ENCODE measurements around the gene ELOB.

The ELOB gene

GRCh38 chr16:2762711-2763110 is 14.4 kb downstream of the ELOB start:
- no peak overlapping the region for H3K4me3 ChIP-seq (replicated peaks; ENCODE audit: low read depth, low read length)
- no peaks in the 10 kb centered on the region for H3K27me3 ChIP-seq (replicated peaks; ENCODE audit: control insufficient read depth, insufficient read depth, low read length)
- no peak for DNase-seq (ENCODE audit: extremely low read depth, insufficient read length)
- TF ChIP-seq CTCF (IDR thresholded peaks at IDR 0.05; ENCODE audit: insufficient read depth, low read length, poor library complexity, severe bottlenecking) = no peak
- H3K36me3 ChIP-seq (ENCODE audit: control insufficient read depth, insufficient read depth, low read length) = peaks cover 81% of the 10 kb centered on the region

GRCh38 chr16:2761886-2762583 is 15.0 kb downstream of the ELOB start:
- no peak for DNase-seq (ENCODE audit: extremely low read depth, insufficient read length)
- TF ChIP-seq CTCF (IDR thresholded peaks at IDR 0.05; ENCODE audit: insufficient read depth, low read length, poor library complexity, severe bottlenecking) = no peak
- Histone ChIP-seq H3K36me3 (ENCODE audit: control insufficient read depth, insufficient read depth, low read length) (peaks cover 80% of the 10 kb centered on the region), H3K27me3 (replicated peaks; ENCODE audit: control insufficient read depth, insufficient read depth, low read length) (no peaks in the 10 kb centered on the region), H3K4me3 (replicated peaks; ENCODE audit: low read depth, low read length) (no peak overlapping the region)

GRCh38 chr16:2761472-2761871 is 15.6 kb downstream of the ELOB start:
- H3K27me3 ChIP-seq (replicated peaks; ENCODE audit: control insufficient read depth, insufficient read depth, low read length) = no peaks in the 10 kb centered on the region
- DNase-seq (ENCODE audit: extremely low read depth, insufficient read length) = no peak
- H3K36me3 ChIP-seq (ENCODE audit: control insufficient read depth, insufficient read depth, low read length) = peaks cover 77% of the 10 kb centered on the region
- no peak for TF ChIP-seq CTCF (IDR thresholded peaks at IDR 0.05; ENCODE audit: insufficient read depth, low read length, poor library complexity, severe bottlenecking)
- H3K4me3 ChIP-seq (replicated peaks; ENCODE audit: low read depth, low read length) = no peak overlapping the region

- Histone ChIP-seq H3K4me3 (replicated peaks; ENCODE audit: low read depth, low read length) (no peak overlapping the region), H3K36me3 (ENCODE audit: control insufficient read depth, insufficient read depth, low read length) (peaks cover 43% of the 10 kb centered on the region), H3K27me3 (replicated peaks; ENCODE audit: control insufficient read depth, insufficient read depth, low read length) (no peaks in the 10 kb centered on the region)
- no peak for DNase-seq (ENCODE audit: extremely low read depth, insufficient read length)
- TF ChIP-seq CTCF (IDR thresholded peaks at IDR 0.05; ENCODE audit: insufficient read depth, low read length, poor library complexity, severe bottlenecking) = no peak
These were observed 19.7 kb downstream of the ELOB start for GRCh38 chr16:2757344-2757743.

GRCh38 chr16:2756288-2757015 is 20.6 kb downstream of the ELOB start:
- no peak for DNase-seq (ENCODE audit: extremely low read depth, insufficient read length)
- Histone ChIP-seq H3K4me3 (replicated peaks; ENCODE audit: low read depth, low read length) (no peak overlapping the region), H3K27me3 (replicated peaks; ENCODE audit: control insufficient read depth, insufficient read depth, low read length) (no peaks in the 10 kb centered on the region), H3K36me3 (ENCODE audit: control insufficient read depth, insufficient read depth, low read length) (peaks cover 34% of the 10 kb centered on the region)
- TF ChIP-seq CTCF (IDR thresholded peaks at IDR 0.05; ENCODE audit: insufficient read depth, low read length, poor library complexity, severe bottlenecking) = no peak

Data from GM06990 (cell line).